ENCODE data around the gene RAB11FIP3. TPM values are rescaled to one million over a fixed set of nuclear protein-coding genes. Genes with fewer than 3 reads are reported as not detected.

The RAB11FIP3 gene
- total RNA-seq, 1 experiment from 2014 or later: 37.5 TPM

DNA sequence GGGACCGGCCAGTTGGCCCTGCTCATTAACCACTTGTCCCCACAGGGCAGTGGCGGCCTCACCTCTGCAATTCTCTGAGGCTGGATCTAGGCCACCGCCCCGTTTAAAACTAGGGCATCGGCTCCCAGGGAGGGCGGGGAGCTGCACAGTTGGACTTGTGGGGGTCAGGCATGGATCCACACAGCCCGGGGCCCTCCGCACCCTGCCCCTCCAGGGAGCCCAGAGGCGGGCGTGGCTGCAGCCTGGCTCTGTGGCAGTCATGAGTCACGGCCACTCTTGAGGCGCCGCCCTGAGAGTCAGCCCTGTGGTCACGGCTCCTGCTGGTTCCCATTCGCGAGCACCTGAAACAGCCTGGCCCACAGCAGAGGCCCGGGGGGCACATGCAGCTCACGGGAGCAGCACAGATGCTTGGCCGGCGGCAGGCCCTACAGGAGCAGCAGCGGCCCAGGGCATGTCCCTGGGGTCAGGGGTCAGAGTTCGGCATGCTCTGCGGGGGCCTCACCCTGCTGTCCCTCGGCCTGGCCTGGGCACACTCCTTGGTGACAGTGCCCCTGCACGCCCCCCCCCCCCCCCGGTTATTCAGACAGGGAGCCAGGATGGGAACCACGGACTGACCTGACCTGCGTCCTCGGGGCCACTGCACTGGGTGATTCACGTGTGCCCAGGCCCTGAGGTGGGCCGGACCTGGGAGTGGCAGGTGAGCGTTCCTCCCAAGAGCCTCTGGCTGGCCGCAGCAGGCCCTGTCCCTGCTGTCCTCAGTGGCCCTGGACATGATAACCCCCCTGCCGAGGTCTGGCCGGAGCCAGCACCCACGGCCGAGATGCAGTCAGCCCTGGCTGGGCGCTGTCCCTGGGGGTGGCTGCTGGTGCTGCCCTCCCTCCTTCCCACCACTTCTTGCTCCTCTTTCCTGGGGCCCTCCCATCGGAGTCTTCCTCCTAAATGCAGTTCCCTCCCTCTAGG, 110.3 kb downstream of the RAB11FIP3 start:
- ChIA-PET POLR2A (no interaction called here), CTCF (interaction anchor here (0.6 to 0.7 kb wide), 2 partner anchors 46 to 103 kb away, joined by 3 read pairs; no protein-coding TSS in a partner anchor)
- H3K36me3 Mint-ChIP-seq (ENCODE audit: insufficient read depth, unreplicated experiment): peaks cover 37% of the 10 kb centered on the region
- intact Hi-C loops (cut with micrococcal nuclease): no loop called here
- TF ChIP-seq, protein P1, sequence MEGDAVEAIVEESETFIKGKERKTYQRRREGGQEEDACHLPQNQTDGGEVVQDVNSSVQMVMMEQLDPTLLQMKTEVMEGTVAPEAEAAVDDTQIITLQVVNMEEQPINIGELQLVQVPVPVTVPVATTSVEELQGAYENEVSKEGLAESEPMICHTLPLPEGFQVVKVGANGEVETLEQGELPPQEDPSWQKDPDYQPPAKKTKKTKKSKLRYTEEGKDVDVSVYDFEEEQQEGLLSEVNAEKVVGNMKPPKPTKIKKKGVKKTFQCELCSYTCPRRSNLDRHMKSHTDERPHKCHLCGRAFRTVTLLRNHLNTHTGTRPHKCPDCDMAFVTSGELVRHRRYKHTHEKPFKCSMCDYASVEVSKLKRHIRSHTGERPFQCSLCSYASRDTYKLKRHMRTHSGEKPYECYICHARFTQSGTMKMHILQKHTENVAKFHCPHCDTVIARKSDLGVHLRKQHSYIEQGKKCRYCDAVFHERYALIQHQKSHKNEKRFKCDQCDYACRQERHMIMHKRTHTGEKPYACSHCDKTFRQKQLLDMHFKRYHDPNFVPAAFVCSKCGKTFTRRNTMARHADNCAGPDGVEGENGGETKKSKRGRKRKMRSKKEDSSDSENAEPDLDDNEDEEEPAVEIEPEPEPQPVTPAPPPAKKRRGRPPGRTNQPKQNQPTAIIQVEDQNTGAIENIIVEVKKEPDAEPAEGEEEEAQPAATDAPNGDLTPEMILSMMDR (IDR thresholded peaks at IDR 0.05; ENCODE audit: unreplicated experiment): no peak
- DNase-seq (ENCODE audit: unreplicated experiment): peak; percentile 75
- H3K4me1 Mint-ChIP-seq (ENCODE audit: insufficient read depth, unreplicated experiment): no peaks in the 10 kb centered on the region
- peak overlapping the region; percentile 16 for H3K4me3 Mint-ChIP-seq (ENCODE audit: unreplicated experiment)
- no peaks in the 10 kb centered on the region for H3K27me3 Mint-ChIP-seq (ENCODE audit: insufficient read depth, unreplicated experiment)
- no peaks in the 10 kb centered on the region for H3K9me3 Mint-ChIP-seq (ENCODE audit: unreplicated experiment)
- peak overlapping the region; percentile 35 for H3K27ac Mint-ChIP-seq (ENCODE audit: low read depth, unreplicated experiment)
- no TSS peak for BruUV-seq (replicated peaks)

DNA sequence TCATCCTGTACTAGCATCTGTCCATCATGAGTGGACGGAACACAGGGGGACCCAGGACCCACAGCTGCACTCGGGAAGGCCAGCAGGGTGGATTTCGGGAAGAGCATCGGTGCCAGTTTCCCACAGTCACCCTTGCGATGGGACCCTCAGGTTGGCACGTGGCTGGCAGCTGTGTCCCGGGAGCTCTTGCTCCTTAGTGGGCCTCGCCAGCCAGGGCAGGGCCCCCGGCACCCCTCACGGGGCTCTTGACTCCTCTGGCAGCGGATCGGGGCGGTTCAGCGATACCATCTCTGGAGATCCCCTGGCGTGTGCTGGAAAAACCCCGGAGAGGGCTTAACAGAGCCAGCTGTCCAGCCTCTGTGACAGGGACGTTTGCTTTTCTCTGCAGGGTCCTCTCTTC, 111.3 kb downstream of the RAB11FIP3 start:
- CTCF ChIA-PET: interaction anchor here (0.7 to 1.0 kb wide), 3 partner anchors 10 to 45 kb away, joined by 3 read pairs; no protein-coding TSS in a partner anchor
- TF ChIP-seq, protein P1 (IDR thresholded peaks at IDR 0.05; ENCODE audit: unreplicated experiment): no peak
- H3K4me1 Mint-ChIP-seq (ENCODE audit: insufficient read depth, unreplicated experiment): no peaks in the 10 kb centered on the region
- no TSS peak for BruUV-seq (replicated peaks)
- no peak overlapping the region for H3K4me3 Mint-ChIP-seq (ENCODE audit: unreplicated experiment)
- intact Hi-C loops (cut with micrococcal nuclease): no loop called here
- H3K27ac Mint-ChIP-seq (ENCODE audit: low read depth, unreplicated experiment): no peak overlapping the region
- POLR2A ChIA-PET: interaction anchor here (0.6 to 1.4 kb wide), 2 partner anchors 9 to 142 kb away, joined by 3 to 5 read pairs; partner anchors contain the start of gene CAPN15
- DNase-seq (ENCODE audit: unreplicated experiment): no peak
- H3K27me3 Mint-ChIP-seq (ENCODE audit: insufficient read depth, unreplicated experiment): no peaks in the 10 kb centered on the region
- no peaks in the 10 kb centered on the region for H3K9me3 Mint-ChIP-seq (ENCODE audit: unreplicated experiment)
- peaks cover 42% of the 10 kb centered on the region for H3K36me3 Mint-ChIP-seq (ENCODE audit: insufficient read depth, unreplicated experiment)

DNA sequence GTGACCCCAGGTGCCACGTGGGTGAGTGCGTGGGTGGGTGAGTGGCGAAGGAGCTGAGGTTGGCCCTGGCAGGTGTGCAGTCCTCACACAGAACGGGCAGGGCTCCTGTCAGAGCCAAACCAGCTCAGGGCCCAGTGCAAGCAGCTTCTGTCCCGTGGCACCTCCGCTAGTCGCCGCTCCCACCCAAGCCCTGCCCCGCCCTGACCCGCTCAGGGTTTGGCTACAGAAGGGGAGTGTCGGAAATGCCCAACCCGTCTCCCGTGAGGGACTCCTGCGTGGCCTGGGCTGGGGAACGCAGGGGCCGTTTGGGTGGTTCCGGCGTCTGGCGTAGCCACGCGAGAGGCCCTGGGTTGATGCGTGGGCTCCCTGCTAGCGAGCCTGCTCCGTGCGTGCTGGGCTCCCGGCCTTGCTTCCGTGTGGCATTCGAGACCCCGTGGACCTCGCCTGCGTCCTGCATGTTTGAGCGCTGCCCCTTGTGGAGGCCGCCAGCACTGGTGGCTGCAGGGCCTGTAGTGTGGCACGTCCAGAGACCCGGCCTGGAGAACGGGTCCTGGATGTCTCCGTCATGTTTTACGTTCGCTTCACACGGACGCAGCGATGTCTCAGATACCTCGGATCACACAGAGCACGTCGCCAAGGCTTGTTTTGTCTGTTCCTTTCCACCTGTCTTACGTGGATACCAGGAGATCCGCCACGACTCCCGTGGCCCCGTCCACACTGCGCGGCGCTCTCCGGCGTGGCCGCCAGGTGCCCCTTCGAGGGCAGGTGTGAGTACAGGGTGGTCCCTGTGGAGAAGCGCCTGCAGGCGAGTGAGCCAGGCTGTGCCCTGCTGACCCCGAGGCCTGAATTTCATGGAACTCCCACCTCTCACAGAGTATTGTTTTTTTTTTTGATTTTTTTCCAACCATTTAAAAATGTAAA, 112.2 kb downstream of the RAB11FIP3 start:
- no peaks in the 10 kb centered on the region for H3K4me1 Mint-ChIP-seq (ENCODE audit: insufficient read depth, unreplicated experiment)
- TF ChIP-seq, protein P1 (IDR thresholded peaks at IDR 0.05; ENCODE audit: unreplicated experiment): no peak
- no peak overlapping the region for H3K4me3 Mint-ChIP-seq (ENCODE audit: unreplicated experiment)
- CTCF ChIA-PET: interaction anchor here (0.9 to 1.0 kb wide), 2 partner anchors 11 to 33 kb away, joined by 3 read pairs; no protein-coding TSS in a partner anchor
- H3K9me3 Mint-ChIP-seq (ENCODE audit: unreplicated experiment): no peaks in the 10 kb centered on the region
- no peak overlapping the region for H3K27ac Mint-ChIP-seq (ENCODE audit: low read depth, unreplicated experiment)
- intact Hi-C loops (cut with micrococcal nuclease): no loop called here
- no peaks in the 10 kb centered on the region for H3K27me3 Mint-ChIP-seq (ENCODE audit: insufficient read depth, unreplicated experiment)
- peaks cover 36% of the 10 kb centered on the region for H3K36me3 Mint-ChIP-seq (ENCODE audit: insufficient read depth, unreplicated experiment)
- POLR2A ChIA-PET: interaction anchor here (1.4 kb wide), 1 partner anchor 10 kb away, joined by 5 read pairs; the partner anchor contains the start of gene CAPN15
- no TSS peak for BruUV-seq (replicated peaks)
- no peak for DNase-seq (ENCODE audit: unreplicated experiment)

Data from MCF 10A (cell line).